ENCODE measurements around the gene PIN4.
"Not testable (repeated sequence)": the region's sequence is repeated elsewhere in the genome, so short reads cannot be mapped to it uniquely, and the experiment has no call there.

The PIN4 gene

GRCh38 chrX:72208126-72208800 is 26.7 kb downstream of the PIN4 start:
- POLR2A ChIA-PET = no interaction called here
- no peak for DNase-seq (ENCODE audit: low read depth, low spot score)
- no peak overlapping the region for H3K4me3 ChIP-seq (ENCODE audit: low read depth, low read length)
- no peak for TF ChIP-seq CTCF (IDR thresholded peaks at IDR 0.05; ENCODE audit: insufficient read depth, low read length, missing control alignments)
- CTCF ChIA-PET = no interaction called here

GRCh38 chrX:72216973-72217372 is 35.4 kb downstream of the PIN4 start:
- POLR2A ChIA-PET = interaction anchor here (1.5 kb wide), 1 partner anchor 60 kb away, joined by 3 read pairs; the partner anchor contains the start of gene RPS4X
- CTCF ChIA-PET = no interaction called here
- no peak for TF ChIP-seq CTCF (IDR thresholded peaks at IDR 0.05; ENCODE audit: insufficient read depth, low read length, missing control alignments)
- no peak overlapping the region for H3K4me3 ChIP-seq (ENCODE audit: low read depth, low read length)
- DNase-seq (ENCODE audit: low read depth, low spot score) = no peak

GRCh38 chrX:72220375-72220774 is 38.8 kb downstream of the PIN4 start:
- CTCF ChIA-PET; POLR2A ChIA-PET; H3K4me3 ChIP-seq (ENCODE audit: low read depth, low read length); DNase-seq (ENCODE audit: low read depth, low spot score): not testable (repeated sequence)

- ChIA-PET POLR2A (no interaction called here), CTCF (no interaction called here)
- TF ChIP-seq CTCF (IDR thresholded peaks at IDR 0.05; ENCODE audit: insufficient read depth, low read length, missing control alignments) = no peak
- H3K4me3 ChIP-seq (ENCODE audit: low read depth, low read length) = no peak overlapping the region
- no peak for DNase-seq (ENCODE audit: low read depth, low spot score)
These were observed 48.7 kb downstream of the PIN4 start for GRCh38 chrX:72230290-72230689.

GRCh38 chrX:72236841-72237240 is 55.3 kb downstream of the PIN4 start:
- POLR2A ChIA-PET = no interaction called here
- H3K4me3 ChIP-seq (ENCODE audit: low read depth, low read length) = no peak overlapping the region
- CTCF ChIA-PET = interaction anchor here (1.1 kb wide), 1 partner anchor 41 kb away, joined by 3 read pairs; no protein-coding TSS in a partner anchor

GRCh38 chrX:72238183-72238582 is 56.6 kb downstream of the PIN4 start:
- TF ChIP-seq CTCF (IDR thresholded peaks at IDR 0.05; ENCODE audit: insufficient read depth, low read length, missing control alignments) = no peak
- no peak for DNase-seq (ENCODE audit: low read depth, low spot score)
- ChIA-PET POLR2A (interaction anchor here (0.7 kb wide), 1 partner anchor 76 kb away, joined by 4 read pairs; no protein-coding TSS in a partner anchor), CTCF (interaction anchor here (0.5 to 1.4 kb wide), 7 partner anchors 9 to 336 kb away, joined by 3 to 4 read pairs (median 3); no protein-coding TSS in a partner anchor)
- H3K4me3 ChIP-seq (ENCODE audit: low read depth, low read length) = peak overlapping the region; percentile 60

More at GRCh38 chrX:72236841-72237240, 55.3 kb downstream of the PIN4 start:
- DNase-seq (ENCODE audit: low read depth, low spot score) = no peak
- no peak for TF ChIP-seq CTCF (IDR thresholded peaks at IDR 0.05; ENCODE audit: insufficient read depth, low read length, missing control alignments)

Data from AG04449 (cell line).